GM12865 (cell line): ENCODE measurements around the gene DNAH1.

Source experiments
- DNase-seq: peaks from one replicate; pipeline ENCODE4 v3.0.0; 2010; ENCODE audit warnings: low read depth
- H3K4me3 ChIP-seq: 2 replicates; pipeline ENCODE4 v1.5.1; 2011; ENCODE audit warnings: mild to moderate bottlenecking, low read depth, low read length, control low read depth
- TF ChIP-seq, protein P1 (sequence below): IDR thresholded peaks from 2 replicates; pipeline ENCODE4 v1.5.1; 2011; ENCODE audit warnings: low read length, control low read depth, low read depth, inconsistent platforms; ENCODE audit not compliant: insufficient read depth; ENCODE audit errors: missing control alignments

Gene DNAH1

DNA sequence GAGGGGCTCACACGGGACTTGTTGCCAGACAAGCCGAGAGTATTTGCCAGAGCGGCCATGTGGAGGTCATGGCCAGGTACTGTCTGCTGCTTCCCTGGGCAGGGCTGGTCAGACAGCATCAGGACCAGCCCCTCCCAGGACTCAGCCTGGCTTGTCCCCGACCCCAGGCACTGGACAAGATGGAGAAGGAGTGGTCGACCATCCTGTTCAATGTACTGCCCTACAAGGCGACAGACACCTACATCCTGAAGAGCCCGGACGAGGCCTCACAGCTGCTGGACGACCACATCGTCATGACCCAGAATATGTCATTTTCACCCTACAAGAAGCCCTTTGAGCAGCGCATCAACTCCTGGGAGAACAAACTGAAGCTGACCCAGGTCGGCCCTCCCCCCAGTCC is 38.6 kb downstream of the DNAH1 start:
- TF ChIP-seq, protein P1, sequence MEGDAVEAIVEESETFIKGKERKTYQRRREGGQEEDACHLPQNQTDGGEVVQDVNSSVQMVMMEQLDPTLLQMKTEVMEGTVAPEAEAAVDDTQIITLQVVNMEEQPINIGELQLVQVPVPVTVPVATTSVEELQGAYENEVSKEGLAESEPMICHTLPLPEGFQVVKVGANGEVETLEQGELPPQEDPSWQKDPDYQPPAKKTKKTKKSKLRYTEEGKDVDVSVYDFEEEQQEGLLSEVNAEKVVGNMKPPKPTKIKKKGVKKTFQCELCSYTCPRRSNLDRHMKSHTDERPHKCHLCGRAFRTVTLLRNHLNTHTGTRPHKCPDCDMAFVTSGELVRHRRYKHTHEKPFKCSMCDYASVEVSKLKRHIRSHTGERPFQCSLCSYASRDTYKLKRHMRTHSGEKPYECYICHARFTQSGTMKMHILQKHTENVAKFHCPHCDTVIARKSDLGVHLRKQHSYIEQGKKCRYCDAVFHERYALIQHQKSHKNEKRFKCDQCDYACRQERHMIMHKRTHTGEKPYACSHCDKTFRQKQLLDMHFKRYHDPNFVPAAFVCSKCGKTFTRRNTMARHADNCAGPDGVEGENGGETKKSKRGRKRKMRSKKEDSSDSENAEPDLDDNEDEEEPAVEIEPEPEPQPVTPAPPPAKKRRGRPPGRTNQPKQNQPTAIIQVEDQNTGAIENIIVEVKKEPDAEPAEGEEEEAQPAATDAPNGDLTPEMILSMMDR, result no peak
- DNase-seq, result no peak
- no peak overlapping the region for H3K4me3 ChIP-seq

DNA sequence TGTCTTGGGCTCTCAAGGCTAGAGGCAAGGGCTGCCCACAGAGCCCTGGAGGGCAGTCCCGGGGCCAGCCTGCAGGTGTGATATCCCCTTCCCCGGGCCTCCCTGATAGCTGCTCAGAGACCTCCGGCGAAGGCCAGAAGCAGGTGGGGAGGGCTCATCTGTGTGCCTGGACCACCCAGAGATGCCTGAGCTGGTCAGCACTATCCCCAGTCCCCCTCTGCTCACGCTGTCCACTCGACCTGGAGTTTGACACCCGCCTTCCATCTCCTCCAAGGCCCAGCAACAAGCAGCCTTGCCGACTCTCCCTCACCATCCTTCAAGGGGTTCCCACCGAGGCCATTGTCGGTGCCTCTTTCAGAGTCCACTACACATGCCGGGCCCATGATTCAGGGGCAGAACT is 39.4 kb downstream of the DNAH1 start:
- TF ChIP-seq, protein P1, result no peak

DNA sequence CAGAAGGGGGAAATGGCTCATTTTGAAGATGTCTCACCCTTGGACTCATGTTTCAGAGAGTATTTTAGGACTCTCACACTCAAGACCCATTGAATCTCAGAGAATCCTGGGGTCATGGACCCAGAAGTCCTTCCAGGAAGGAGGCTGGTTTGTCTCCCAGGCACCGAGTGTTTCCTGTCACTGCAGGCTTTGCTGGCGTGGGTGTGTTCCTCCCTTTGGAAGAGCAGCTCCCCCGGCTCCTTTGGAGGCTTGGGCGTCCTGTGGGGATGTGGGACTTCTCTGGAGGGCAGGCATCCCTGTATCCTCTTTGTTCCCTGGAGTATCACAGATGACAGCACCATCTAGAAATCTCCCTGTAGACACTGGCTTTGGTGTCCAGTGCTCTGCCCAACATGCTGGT is 40.0 kb downstream of the DNAH1 start:
- no peak for DNase-seq
- no peak overlapping the region for H3K4me3 ChIP-seq
- TF ChIP-seq, protein P1, result no peak

More for the DNA sequence above, 39.4 kb downstream of the DNAH1 start:
- H3K4me3 ChIP-seq, result no peak overlapping the region
- DNase-seq, result no peak

DNA sequence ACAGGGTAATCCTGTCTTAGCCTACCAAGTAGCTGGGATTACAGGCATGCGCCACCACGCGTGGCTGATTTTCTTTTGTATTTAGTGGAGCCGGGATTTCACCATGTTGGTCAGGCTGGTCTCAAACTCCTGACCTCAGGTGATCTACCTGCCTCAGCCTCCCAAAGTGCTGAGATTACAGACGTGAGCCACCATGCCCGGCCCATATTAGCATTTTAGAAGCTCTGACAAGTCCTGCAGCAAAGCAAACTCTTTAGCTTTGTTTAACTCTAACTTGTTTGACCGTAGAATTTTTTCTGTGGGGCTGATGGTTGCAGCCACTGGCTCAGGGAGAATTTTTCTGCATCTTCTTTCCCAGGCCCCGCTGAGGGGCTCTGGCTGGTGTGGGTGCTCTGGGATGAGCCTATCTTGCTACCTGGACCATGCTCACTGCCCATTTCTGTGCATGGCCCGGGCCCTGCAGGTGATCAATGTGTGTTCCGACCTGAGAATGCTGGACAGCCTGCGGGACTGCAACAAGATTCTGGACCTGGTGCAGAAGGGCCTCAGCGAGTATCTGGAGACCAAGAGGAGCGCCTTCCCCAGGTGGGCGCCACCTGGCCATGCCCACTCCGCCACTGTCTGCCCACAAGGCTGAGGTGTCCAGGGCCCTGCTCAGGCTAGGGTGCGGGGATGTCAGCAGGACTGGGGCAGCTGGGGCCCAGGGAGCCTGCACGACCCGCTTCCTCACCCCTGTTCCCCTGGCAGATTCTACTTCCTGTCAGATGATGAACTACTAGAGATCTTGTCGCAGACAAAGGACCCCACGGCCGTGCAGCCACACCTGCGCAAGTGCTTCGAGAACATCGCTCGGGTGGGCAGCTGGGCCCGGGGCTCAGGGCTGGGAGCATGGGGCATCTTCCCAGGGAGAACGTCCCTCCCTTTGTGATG is 41.3 kb downstream of the DNAH1 start:
- no peak for DNase-seq
- H3K4me3 ChIP-seq, result no peak overlapping the region
- TF ChIP-seq, protein P1, result no peak

DNA sequence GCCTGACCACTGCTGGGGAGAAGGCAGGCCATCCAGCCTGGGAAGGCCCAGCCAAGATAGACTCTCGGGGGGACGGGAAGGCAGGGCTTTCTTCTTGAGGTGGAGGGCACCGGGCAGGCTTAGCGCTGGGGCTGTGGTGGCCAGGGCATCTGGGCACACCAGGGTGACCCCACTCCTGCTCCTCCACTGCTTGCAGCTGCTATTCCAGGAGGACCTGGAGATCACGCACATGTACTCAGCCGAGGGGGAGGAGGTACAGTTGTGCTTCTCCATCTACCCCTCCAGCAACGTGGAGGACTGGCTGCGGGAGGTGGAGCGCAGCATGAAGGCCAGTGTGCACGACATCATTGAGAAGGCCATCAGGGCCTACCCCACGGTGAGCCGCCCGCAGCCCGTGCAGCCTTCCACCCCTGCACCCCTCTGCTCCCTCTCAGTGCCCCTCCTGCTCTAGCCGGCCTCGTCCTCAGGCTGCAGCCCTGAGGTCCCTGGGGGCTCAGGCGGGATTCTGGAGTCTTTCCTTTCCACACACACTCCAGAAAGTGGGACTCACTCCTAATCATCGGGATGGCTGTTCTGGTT is 42.3 kb downstream of the DNAH1 start:
- TF ChIP-seq, protein P1, result no peak
- no peak for DNase-seq
- H3K4me3 ChIP-seq, result no peak overlapping the region

DNA sequence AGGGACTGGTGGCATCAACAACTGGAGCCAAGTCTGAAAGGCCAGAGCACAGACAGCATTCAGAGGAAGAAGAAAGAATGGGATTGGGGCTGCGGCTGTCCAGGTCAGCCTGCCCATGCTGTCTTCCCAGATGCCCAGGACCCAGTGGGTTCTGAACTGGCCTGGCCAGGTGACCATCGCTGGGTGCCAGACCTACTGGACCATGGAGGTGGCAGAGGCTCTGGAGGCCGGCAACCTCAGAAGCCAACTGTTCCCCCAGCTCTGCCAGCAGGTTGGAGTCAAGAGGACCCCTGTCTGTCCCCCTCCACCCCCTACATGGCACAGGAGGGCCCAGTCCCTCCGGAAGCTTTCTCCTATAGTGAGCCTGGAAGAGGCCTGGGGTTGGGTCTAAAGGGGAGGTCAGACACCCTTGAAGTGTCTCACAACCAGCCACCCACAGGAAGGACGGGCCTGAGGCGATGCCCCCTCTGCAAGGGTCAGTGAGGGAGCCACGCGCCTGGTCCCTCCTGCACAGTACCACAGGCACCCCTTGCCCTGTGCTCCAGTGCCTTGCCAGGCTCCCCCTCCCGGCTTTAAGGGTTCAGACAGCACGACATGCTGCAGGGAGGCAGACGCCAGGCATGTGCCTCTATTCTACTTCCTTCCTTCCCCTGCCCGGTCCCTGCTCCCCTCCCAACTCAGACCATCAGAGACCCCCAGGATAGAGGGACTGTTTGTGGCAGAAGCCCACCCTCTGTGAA is 43.2 kb downstream of the DNAH1 start:
- TF ChIP-seq, protein P1, result no peak
- DNase-seq, result no peak
- H3K4me3 ChIP-seq, result no peak overlapping the region
